HUES64 (cell line): ENCODE measurements around the gene RAD51D.

Experiments used
- H3K27ac ChIP-seq: 2 replicates; pipeline ENCODE4 v1.7.0; 2013; ENCODE audit warnings: low read depth, low read length, inconsistent platforms
- H3K27me3 ChIP-seq: 2 replicates; pipeline ENCODE4 v1.6.1; 2013; ENCODE audit warnings: mild to moderate bottlenecking, low read length; ENCODE audit not compliant: insufficient read depth
- H3K36me3 ChIP-seq: 2 replicates; pipeline ENCODE4 v1.6.1; 2013; ENCODE audit warnings: mild to moderate bottlenecking, low read length; ENCODE audit not compliant: insufficient read depth
- H3K4me1 ChIP-seq: 2 replicates; pipeline ENCODE4 v1.6.1; 2013; ENCODE audit warnings: mild to moderate bottlenecking, low read length, moderate library complexity; ENCODE audit not compliant: insufficient read depth
- H3K4me3 ChIP-seq: 2 replicates; pipeline ENCODE4 v1.5.1; 2013; ENCODE audit warnings: mild to moderate bottlenecking, low read length, moderate library complexity
- H3K9ac ChIP-seq: 2 replicates; pipeline ENCODE4 v1.6.1; 2013; ENCODE audit warnings: mild to moderate bottlenecking, low read depth, low read length
- H3K9me3 ChIP-seq: 2 replicates; pipeline ENCODE4 v1.6.1; 2013; ENCODE audit warnings: low read depth, low read length; ENCODE audit not compliant: insufficient read depth
- WGBS: fragments of 150-250, 120-280 bp; methylation state at CpG from one replicate; pipeline ENCODE4 v1.1.7; 2013; ENCODE audit warnings: missing lambda C conversion rate; 5-methylcytosine and 5-hydroxymethylcytosine counted together

The RAD51D gene

DNA sequence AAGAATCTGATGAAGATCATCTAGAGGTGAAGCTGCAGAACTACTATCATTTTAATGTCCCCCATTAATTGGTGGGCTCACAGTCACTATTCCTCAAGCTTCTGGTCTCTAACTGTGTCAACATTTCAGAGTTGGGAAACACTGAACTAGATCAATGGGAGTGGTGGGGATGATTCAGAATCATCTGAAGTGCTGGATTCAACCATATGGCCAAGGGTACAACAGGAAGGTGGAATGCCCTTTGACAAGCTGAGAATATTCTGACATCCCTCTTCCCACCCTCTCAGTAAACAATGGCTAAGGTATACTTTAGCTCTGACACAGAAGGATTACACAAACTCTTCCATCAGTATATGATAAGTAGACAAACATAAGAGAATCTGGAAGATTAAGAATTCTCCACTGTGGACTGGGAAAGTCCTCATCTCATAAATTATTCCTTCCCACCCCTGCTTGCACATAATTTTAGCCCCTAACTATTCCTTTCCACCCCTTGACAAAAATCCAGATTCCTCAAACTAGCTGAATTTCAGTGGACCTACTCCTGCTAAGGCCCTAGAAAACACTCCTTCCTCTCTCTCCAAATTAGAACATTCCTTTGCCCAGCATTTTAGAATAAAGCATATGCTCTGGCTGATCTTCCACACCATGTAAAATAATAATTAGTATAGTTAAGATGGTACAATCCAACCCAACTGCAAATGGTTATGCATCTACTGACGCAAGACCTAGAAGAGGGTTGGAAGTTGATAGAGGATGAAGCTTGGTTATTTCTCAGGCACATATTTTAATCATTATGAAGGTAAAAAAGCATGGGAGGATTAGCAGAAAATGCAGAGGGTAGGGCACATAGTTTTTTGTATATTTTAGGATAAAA is 39.9 kb downstream of the RAD51D start:
- 83% methylated on average over 1 of the region's 1 CpG for WGBS
- Histone ChIP-seq H3K9me3 (no peaks in the 10 kb centered on the region), H3K36me3 (no peaks in the 10 kb centered on the region), H3K9ac (no peak overlapping the region), H3K4me1 (peaks cover 34% of the 10 kb centered on the region), H3K27ac (no peak overlapping the region), H3K27me3 (no peaks in the 10 kb centered on the region), H3K4me3 (no peak overlapping the region)

GRCh38 chr17:35076874-35077273 is 42.8 kb downstream of the RAD51D start:
- Histone ChIP-seq H3K4me1 (peaks cover 20% of the 10 kb centered on the region), H3K27ac (no peak overlapping the region), H3K4me3 (no peak overlapping the region), H3K27me3 (no peaks in the 10 kb centered on the region), H3K9me3 (no peaks in the 10 kb centered on the region), H3K36me3 (no peaks in the 10 kb centered on the region), H3K9ac (no peak overlapping the region)
- 100% methylated on average over 1 of the region's 1 CpG for WGBS

GRCh38 chr17:35074711-35075707 is 44.7 kb downstream of the RAD51D start:
- Histone ChIP-seq H3K4me1 (peaks cover 1% of the 10 kb centered on the region; the same call in 1 of the 2 replicates), H3K27me3 (no peaks in the 10 kb centered on the region), H3K9me3 (no peaks in the 10 kb centered on the region), H3K4me3 (no peak overlapping the region), H3K36me3 (no peaks in the 10 kb centered on the region), H3K9ac (no peak overlapping the region), H3K27ac (no peak overlapping the region)
- WGBS, result 85% methylated on average over 2 of the region's 2 CpGs

- WGBS, result 96% methylated on average over 4 of the region's 5 CpGs
- Histone ChIP-seq H3K36me3 (no peaks in the 10 kb centered on the region), H3K4me1 (no peaks in the 10 kb centered on the region), H3K27ac (no peak overlapping the region), H3K9me3 (no peaks in the 10 kb centered on the region), H3K9ac (no peak overlapping the region), H3K4me3 (no peak overlapping the region), H3K27me3 (no peaks in the 10 kb centered on the region)
Observed at GRCh38 chr17:35073991-35074627, 45.6 kb downstream of the RAD51D start.

DNA sequence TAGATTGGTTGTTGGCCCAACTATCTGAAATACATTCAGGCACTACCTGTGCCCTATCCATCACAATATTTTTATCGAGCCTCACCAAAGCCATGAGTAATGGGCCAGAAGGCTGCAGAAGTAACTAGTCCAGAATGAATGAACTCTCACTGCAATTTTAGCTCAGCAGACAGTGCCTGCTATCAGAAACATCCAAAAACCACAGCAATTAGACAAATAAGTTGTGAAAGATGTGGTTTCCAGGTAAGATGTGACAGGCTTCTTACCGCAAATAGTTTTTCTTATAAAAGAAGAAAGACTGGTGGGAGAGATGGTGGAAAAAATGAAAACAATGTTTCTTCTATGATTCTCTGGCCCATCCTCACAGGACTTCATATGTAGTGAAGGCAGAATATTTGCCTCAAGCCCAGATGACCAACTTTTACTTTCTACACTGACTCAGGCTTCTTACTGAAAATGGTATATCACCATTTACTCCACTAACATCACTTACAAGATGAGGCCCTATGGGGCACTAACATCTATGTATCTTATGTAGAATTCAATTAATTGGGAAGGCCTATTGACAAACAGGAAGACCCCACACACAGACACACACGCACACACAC is 46.4 kb downstream of the RAD51D start:
- WGBS, result 94% methylated on average over 3 of the region's 3 CpGs
- no peak overlapping the region for H3K9ac ChIP-seq

DNA sequence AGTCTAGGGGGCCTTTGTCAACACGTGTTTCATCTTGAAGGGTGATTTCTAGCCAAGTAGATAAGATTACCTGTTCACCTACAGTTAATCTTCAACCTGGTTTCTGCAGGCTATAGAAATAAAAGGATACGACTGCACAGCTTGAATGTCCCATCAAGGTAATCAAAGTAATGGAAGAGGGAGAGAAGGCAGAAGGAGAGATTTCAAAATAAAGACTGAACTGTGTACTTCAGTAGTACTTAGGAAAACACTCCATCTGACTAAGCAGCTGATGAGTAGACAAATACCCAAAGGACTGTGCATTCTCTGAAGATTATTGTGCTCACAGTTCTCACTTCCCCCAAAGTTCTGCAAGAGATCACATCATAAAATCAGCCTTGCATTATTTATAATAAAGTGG is 50.3 kb downstream of the RAD51D start:
- Histone ChIP-seq H3K9ac (no peak overlapping the region), H3K9me3 (no peaks in the 10 kb centered on the region), H3K36me3 (no peaks in the 10 kb centered on the region), H3K4me1 (peaks cover 21% of the 10 kb centered on the region), H3K4me3 (no peak overlapping the region), H3K27ac (no peak overlapping the region), H3K27me3 (no peaks in the 10 kb centered on the region)
- 75% methylated on average over 2 of the region's 2 CpGs for WGBS

More for the DNA sequence above, 46.4 kb downstream of the RAD51D start:
- no peak overlapping the region for H3K27ac ChIP-seq
- no peaks in the 10 kb centered on the region for H3K36me3 ChIP-seq
- no peaks in the 10 kb centered on the region for H3K27me3 ChIP-seq
- peaks cover 5% of the 10 kb centered on the region for H3K4me1 ChIP-seq
- no peaks in the 10 kb centered on the region for H3K9me3 ChIP-seq
- no peak overlapping the region for H3K4me3 ChIP-seq

DNA sequence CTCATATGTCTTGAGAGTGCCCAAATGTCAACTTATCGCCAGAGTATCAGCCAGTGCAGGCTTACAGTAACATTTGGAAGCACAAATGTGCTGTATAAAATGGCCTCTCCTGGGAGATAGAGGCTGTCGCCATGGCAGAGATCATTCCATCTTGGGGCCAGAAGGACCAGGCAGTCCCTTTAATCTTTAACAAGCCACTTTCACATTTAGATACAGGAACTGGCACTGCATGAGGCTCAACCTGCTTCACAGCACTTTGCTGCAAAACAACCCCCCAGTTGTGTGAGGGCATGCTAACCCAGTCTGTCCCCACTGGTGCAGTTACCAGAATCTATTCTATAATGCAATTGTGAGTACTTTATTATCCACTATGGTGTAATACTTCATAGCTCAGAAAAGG is 51.4 kb downstream of the RAD51D start:
- H3K9ac ChIP-seq, result no peak overlapping the region
- no peak overlapping the region for H3K27ac ChIP-seq
- no peaks in the 10 kb centered on the region for H3K27me3 ChIP-seq
- peaks cover 28% of the 10 kb centered on the region for H3K4me1 ChIP-seq
- H3K36me3 ChIP-seq, result no peaks in the 10 kb centered on the region
- no peaks in the 10 kb centered on the region for H3K9me3 ChIP-seq
- 94% methylated on average over 2 of the region's 2 CpGs for WGBS
- H3K4me3 ChIP-seq, result no peak overlapping the region

GRCh38 chr17:35065880-35066279 is 53.8 kb downstream of the RAD51D start:
- peaks cover 36% of the 10 kb centered on the region for H3K4me1 ChIP-seq
- H3K4me3 ChIP-seq, result no peak overlapping the region
- H3K27ac ChIP-seq, result 0 out of 2 replicates have a peak overlapping the region, but pooled peaks have one; percentile 15
- H3K27me3 ChIP-seq, result no peaks in the 10 kb centered on the region
- H3K9me3 ChIP-seq, result no peaks in the 10 kb centered on the region
- WGBS, result 97% methylated on average over 3 of the region's 4 CpGs
- no peak overlapping the region for H3K9ac ChIP-seq
- H3K36me3 ChIP-seq, result no peaks in the 10 kb centered on the region

DNA sequence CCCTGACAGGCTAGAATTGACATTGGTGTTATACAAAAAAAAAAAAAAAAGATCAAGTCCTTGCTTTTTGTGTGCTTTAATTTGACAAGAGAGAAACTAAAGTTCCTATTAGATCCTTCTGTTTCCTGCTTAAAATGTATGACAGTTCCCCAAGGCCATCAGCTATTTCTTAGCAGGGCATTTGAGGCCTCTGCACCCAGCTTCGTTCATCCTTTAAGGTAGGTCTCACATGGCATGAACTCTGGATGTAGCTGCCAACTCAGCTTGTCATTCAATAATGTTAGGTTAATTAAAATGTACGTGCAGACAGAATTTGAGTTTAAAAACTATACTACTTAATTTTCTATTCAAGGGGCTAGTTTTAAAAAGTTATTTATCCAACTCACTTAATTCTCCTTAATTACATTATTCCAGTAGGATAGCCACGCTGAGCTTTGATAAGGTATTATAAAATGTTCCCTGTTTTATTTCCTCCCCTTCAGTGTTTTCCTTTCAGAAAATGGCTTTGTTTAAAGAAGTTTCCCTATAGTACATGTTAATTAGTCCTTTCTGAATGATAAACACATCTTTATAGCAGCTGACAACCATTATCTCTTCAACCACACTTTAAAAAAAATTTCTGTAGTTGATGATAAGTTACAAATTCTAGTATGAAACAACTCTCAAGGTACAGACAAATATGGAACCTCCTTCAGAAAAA is 55.0 kb downstream of the RAD51D start:
- 62% methylated on average over 1 of the region's 3 CpGs for WGBS

More for the DNA sequence above, 55.0 kb downstream of the RAD51D start:
- Histone ChIP-seq H3K36me3 (no peaks in the 10 kb centered on the region), H3K27ac (peak overlapping the region; percentile 89), H3K27me3 (no peaks in the 10 kb centered on the region), H3K9me3 (no peaks in the 10 kb centered on the region), H3K9ac (no peak overlapping the region; the same call in 1 of the 2 replicates), H3K4me1 (peaks cover 36% of the 10 kb centered on the region), H3K4me3 (no peak overlapping the region)
